ENCODE results near the gene RERE.

DNA sequence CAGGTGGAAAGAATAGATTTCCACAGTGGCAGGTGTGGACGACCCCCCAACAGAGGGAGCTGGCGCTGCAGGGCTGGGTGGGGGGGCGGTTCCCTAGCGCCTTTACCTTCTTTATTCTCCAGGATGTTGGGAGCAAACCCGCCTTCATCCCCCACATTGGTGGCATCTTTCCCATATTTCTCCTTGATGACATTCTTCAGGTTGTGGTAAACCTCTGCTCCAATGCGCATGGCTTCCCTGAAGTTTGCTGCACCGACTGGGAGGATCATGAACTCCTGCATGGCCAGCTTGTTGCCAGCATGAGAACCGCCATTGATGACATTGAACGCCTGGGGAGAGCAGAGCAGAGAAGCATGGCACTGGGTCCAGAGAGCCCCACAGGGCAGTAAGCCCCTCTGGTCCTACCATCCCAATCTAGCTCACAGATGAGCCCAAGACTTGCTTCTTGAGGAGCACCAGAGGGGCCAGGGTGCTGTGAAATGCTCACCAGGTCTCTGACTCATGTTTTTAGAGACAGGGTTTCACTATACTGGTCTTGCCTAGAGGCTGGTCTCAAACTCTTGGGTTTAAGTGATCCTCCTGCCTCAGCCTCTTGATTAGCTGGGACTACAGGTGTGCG is 48.8 kb upstream of the RERE start:
- TF ChIP-seq, protein P1, sequence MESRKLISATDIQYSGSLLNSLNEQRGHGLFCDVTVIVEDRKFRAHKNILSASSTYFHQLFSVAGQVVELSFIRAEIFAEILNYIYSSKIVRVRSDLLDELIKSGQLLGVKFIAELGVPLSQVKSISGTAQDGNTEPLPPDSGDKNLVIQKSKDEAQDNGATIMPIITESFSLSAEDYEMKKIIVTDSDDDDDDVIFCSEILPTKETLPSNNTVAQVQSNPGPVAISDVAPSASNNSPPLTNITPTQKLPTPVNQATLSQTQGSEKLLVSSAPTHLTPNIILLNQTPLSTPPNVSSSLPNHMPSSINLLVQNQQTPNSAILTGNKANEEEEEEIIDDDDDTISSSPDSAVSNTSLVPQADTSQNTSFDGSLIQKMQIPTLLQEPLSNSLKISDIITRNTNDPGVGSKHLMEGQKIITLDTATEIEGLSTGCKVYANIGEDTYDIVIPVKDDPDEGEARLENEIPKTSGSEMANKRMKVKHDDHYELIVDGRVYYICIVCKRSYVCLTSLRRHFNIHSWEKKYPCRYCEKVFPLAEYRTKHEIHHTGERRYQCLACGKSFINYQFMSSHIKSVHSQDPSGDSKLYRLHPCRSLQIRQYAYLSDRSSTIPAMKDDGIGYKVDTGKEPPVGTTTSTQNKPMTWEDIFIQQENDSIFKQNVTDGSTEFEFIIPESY (IDR thresholded peaks at IDR 0.05; ENCODE audit: borderline replicate concordance, low read depth), result no peak
- TF ChIP-seq, protein P2, sequence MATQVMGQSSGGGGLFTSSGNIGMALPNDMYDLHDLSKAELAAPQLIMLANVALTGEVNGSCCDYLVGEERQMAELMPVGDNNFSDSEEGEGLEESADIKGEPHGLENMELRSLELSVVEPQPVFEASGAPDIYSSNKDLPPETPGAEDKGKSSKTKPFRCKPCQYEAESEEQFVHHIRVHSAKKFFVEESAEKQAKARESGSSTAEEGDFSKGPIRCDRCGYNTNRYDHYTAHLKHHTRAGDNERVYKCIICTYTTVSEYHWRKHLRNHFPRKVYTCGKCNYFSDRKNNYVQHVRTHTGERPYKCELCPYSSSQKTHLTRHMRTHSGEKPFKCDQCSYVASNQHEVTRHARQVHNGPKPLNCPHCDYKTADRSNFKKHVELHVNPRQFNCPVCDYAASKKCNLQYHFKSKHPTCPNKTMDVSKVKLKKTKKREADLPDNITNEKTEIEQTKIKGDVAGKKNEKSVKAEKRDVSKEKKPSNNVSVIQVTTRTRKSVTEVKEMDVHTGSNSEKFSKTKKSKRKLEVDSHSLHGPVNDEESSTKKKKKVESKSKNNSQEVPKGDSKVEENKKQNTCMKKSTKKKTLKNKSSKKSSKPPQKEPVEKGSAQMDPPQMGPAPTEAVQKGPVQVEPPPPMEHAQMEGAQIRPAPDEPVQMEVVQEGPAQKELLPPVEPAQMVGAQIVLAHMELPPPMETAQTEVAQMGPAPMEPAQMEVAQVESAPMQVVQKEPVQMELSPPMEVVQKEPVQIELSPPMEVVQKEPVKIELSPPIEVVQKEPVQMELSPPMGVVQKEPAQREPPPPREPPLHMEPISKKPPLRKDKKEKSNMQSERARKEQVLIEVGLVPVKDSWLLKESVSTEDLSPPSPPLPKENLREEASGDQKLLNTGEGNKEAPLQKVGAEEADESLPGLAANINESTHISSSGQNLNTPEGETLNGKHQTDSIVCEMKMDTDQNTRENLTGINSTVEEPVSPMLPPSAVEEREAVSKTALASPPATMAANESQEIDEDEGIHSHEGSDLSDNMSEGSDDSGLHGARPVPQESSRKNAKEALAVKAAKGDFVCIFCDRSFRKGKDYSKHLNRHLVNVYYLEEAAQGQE (IDR thresholded peaks at IDR 0.05; ENCODE audit: low read depth, low read length), result no peak
- TF ChIP-seq CHD2 (IDR thresholded peaks at IDR 0.05; ENCODE audit: low read length, partially characterized antibody) (no peak), MXI1 (IDR thresholded peaks at IDR 0.05; ENCODE audit: low read depth, low read length) (no peak), SMC3 (IDR thresholded peaks at IDR 0.05; ENCODE audit: low read depth, low read length) (no peak), POLR2AphosphoS5 (IDR thresholded peaks at IDR 0.05; ENCODE audit: low read depth, low read length) (no peak; the same call in 1 of the 2 replicates), RFX5 (IDR thresholded peaks at IDR 0.05; ENCODE audit: low read length) (no peak), RAD21 (IDR thresholded peaks at IDR 0.05; ENCODE audit: low read length) (no peak), YY1 (IDR thresholded peaks at IDR 0.05; ENCODE audit: low read depth) (no peak)
- TF ChIP-seq, protein P3, sequence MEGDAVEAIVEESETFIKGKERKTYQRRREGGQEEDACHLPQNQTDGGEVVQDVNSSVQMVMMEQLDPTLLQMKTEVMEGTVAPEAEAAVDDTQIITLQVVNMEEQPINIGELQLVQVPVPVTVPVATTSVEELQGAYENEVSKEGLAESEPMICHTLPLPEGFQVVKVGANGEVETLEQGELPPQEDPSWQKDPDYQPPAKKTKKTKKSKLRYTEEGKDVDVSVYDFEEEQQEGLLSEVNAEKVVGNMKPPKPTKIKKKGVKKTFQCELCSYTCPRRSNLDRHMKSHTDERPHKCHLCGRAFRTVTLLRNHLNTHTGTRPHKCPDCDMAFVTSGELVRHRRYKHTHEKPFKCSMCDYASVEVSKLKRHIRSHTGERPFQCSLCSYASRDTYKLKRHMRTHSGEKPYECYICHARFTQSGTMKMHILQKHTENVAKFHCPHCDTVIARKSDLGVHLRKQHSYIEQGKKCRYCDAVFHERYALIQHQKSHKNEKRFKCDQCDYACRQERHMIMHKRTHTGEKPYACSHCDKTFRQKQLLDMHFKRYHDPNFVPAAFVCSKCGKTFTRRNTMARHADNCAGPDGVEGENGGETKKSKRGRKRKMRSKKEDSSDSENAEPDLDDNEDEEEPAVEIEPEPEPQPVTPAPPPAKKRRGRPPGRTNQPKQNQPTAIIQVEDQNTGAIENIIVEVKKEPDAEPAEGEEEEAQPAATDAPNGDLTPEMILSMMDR (IDR thresholded peaks at IDR 0.05), result no peak
- TF ChIP-seq, protein P4, sequence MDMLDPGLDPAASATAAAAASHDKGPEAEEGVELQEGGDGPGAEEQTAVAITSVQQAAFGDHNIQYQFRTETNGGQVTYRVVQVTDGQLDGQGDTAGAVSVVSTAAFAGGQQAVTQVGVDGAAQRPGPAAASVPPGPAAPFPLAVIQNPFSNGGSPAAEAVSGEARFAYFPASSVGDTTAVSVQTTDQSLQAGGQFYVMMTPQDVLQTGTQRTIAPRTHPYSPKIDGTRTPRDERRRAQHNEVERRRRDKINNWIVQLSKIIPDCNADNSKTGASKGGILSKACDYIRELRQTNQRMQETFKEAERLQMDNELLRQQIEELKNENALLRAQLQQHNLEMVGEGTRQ (IDR thresholded peaks at IDR 0.05; ENCODE audit: borderline replicate concordance, low read depth, low read length), result no peak

Data from SK-N-SH (cell line).